ENCODE measurements around the gene STAU1.

DNA sequence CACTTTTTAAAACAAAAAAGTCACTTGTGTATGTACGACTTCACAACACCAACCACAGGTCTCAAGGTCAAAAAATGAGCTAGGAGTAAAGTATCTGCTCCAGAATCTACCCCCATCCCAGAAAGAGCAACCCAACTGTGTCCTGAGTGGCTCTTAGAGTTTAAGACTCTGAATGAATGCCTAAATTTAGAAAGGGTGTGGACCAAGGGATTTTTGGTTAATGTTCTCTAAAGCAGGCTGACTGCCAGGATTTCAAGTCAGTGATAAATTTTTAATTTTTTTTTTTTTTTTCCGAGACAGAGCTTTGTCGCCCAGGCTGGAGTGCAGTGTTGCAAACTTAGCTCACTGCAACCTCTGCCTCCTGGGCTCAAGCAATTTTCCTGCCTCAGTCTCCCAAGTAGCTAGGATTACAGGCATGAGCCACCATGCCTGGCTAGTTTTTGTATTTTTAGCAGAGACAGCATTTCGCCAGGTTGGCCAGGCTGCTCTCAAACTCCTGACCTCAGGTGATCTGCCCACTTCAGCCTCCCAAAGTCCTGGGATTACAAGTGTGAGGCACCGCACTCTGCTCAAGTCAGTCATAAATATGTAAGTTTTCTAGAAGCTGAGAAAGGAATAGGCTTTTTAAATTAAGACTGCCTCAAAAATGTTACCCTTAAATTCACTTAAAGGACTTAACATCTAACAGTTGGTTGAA lies 20.2 kb downstream of the STAU1 start:
- TF ChIP-seq, protein P1, sequence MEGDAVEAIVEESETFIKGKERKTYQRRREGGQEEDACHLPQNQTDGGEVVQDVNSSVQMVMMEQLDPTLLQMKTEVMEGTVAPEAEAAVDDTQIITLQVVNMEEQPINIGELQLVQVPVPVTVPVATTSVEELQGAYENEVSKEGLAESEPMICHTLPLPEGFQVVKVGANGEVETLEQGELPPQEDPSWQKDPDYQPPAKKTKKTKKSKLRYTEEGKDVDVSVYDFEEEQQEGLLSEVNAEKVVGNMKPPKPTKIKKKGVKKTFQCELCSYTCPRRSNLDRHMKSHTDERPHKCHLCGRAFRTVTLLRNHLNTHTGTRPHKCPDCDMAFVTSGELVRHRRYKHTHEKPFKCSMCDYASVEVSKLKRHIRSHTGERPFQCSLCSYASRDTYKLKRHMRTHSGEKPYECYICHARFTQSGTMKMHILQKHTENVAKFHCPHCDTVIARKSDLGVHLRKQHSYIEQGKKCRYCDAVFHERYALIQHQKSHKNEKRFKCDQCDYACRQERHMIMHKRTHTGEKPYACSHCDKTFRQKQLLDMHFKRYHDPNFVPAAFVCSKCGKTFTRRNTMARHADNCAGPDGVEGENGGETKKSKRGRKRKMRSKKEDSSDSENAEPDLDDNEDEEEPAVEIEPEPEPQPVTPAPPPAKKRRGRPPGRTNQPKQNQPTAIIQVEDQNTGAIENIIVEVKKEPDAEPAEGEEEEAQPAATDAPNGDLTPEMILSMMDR (optimal IDR thresholded peaks at IDR 0.05 in 1 of 3, IDR thresholded peaks at IDR 0.05 in 1 of 3, conservative IDR thresholded peaks at IDR 0.05 in 1 of 3; ENCODE audit: extremely low read depth in 1 of 3, insufficient read depth in 2 of 3, low read length in 3 of 3), result no peak
- TF ChIP-seq EZH2 (IDR thresholded peaks at IDR 0.05; ENCODE audit: low read length), result no peak
